LNCAP (cell line): ENCODE results near the gene UQCRFS1.

Experiments
- TF ChIP-seq, protein P1 (sequence below): fragments of 450-650 bp; IDR thresholded peaks from 2 replicates; pipeline ENCODE4 v1.5.1; 2017; ENCODE audit warnings: mild to moderate bottlenecking

The UQCRFS1 gene

DNA sequence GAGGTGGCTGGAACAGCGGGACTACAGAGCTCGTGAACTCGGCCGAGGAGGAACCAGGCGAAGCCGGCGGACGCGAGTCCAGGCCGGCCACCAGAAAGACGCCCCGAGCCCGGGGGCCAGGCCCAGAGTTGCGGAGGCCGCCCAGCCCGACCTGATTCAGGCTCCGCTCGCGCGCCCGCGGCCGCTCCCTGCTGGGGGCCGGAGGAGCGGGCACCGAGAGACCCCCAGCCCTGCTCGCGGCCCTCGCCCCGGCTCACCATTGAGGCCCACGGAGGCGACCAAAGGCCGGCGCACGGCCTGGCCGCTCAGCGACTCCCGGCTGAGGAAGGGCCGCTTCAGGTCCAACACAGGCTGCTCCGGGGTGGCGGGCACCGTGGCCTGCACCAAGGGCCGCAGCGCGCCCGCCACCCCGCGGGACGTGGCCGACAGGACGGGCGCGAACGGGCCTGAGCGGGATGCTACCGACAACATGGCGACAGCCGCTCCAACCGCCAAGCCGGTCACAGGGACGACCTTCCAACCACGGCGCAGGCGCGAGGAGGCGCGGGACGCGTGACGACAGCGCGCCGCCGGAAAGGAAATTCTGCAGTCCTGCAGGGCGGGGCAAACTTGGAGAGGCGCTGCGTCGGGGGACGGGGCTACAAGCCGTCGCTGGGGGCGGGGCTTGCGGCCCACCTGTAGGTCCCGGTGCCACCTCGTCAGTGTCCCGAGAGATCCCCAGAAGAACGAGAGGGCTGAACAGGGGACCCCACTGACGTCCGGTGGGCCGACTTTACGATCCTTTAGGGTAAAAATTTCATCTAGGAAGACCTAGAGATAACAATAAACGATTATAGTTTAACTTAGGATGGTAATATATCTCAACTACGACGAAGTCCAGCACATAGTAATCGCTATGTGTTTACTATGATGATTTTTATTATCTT, at the start of gene UQCRFS1:
TSS of gene UQCRFS1 (minus strand) at position 504 of the 926 bp plus-strand sequence. CDS start at position 471, 33 bp downstream.
- TF ChIP-seq, protein P1, sequence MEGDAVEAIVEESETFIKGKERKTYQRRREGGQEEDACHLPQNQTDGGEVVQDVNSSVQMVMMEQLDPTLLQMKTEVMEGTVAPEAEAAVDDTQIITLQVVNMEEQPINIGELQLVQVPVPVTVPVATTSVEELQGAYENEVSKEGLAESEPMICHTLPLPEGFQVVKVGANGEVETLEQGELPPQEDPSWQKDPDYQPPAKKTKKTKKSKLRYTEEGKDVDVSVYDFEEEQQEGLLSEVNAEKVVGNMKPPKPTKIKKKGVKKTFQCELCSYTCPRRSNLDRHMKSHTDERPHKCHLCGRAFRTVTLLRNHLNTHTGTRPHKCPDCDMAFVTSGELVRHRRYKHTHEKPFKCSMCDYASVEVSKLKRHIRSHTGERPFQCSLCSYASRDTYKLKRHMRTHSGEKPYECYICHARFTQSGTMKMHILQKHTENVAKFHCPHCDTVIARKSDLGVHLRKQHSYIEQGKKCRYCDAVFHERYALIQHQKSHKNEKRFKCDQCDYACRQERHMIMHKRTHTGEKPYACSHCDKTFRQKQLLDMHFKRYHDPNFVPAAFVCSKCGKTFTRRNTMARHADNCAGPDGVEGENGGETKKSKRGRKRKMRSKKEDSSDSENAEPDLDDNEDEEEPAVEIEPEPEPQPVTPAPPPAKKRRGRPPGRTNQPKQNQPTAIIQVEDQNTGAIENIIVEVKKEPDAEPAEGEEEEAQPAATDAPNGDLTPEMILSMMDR = no peak

DNA sequence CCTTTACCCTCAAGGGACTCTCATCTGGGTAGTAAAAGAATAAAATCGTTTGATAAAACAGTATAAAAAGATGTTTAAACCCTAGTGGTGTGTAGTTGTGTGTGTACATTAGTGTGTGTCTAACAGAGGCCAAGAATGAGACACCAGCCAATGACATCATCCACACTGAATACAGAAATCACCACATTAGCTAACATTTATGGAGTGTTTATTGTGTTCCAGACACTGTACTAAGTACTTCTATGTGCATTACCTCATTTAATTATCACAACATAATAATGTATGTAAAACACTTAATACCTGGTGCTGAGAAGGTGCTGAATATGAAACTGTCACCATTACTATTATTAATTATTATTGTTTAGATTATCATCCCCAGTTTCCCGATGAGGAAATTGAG, 49.1 kb upstream of the UQCRFS1 start:
- TF ChIP-seq, protein P1 = no peak

DNA sequence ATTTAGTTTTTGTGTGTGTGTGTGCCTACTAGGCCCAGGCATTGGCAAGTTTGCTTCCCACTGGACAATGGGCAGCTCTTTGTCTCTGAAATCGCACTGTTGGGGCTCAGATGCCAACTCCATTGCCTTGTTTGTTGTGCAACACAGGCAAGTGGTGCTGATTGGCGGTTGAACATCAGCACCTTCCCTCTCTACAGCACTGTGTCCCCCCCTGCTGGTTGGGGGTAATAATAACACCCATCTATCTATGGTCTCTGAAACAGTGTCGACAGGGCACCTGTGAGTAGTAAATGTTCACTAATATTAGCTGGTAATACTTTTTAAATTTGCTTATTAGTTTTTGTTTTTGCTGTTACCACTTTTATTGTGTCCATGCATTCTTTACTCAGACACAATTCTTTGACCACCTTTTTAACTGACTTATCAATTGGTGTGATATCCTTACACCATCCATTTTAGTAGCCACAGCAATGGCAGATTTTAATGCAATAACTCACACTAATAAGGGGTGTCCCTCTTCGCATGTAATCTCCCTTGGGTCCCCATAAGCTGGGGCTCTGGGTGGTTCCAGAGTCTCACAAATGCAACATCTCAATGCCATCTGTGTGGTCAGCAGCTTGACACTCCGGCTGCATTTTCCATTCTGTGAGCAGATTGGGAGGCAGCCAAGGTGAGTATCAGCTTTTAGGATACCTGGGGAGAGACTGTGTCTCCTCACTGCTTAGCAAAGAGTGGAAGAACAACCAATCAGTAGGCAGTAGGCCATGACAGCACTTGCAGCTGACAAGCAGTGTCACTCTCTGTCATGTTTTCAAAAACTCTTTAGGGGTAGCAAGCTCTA, 47.7 kb upstream of the UQCRFS1 start:
- TF ChIP-seq, protein P1 = peak; percentile 78

DNA sequence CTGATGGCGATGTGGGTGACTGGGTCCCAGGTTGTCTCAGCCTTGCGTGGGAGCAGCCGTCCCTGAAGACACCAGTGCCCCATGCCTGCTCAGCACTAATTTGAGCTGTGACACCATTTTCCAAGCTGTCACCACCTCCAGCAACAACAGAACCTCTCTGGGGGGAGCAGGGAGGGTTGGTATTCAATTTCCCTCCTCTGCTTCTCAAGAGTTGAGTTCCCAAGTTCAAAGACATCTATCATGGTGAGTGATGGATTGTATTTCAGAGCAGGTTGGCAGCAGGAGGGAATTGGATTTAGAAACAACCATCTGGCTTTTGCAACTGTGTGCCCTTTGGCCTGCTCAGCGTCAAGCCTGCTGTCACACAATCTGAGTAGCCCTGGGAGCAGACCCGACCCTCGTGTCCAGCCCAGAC, 46.9 kb upstream of the UQCRFS1 start:
- TF ChIP-seq, protein P1 = no peak

DNA sequence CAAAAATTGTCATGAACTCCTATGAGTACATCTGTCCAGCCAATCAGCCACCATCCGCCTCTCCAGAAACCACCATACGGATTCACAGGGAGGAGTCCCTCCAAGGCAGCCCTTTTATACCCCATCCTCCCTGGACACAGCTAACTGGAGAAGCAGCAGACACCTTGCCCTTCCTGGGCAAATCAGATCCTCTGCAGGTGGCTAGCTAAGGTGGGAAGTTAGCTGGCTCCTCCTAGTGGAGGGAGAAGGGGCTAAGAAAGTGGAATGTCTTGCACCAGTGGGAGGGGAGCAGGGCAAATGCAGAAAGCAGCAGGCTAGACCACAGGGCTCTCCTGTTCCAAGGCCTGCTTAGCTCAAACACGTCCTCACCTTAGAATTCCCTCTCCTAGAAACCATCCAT, 46.2 kb upstream of the UQCRFS1 start:
- TF ChIP-seq, protein P1 = peak; percentile 17; the same call in 1 of the 2 replicates

DNA sequence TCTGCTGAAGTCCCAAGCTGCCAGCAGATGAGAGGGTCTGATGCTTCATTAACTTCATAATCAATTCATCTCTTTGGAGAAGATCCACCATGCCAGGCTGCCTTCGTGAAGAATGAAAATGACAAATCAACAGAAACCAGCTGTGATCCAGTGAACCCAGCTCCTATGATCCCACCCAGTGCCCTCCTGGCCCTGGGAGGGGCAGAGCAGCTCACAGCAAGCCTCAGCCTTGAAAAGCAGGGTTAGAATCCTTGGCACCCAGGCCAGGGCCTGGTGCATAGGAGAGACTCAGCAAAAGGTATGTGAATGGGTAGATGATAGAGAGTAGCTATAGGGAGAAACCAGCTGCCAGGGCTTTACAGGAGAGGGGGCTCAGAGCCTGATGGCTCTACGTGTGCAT, 43.6 kb upstream of the UQCRFS1 start:
- TF ChIP-seq, protein P1 = no peak

DNA sequence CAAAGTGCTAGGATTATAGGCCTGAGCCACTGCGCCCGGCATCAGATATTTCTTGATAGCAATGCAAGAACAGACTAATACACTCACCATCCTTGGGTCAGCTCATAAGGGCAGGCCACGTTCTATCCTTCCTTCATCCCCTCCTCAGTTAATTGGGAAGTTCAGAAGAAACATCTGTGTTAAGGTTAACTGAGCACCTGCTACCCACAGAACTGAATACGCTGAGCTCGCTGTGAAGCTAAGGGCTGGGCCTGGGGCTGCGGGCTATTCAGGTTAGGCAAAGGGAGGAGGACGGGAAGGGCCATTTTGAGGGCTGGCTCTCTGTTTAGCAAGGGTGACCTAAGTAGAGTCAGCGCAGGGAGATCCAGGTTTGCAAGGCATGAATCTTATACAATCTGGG, 43.0 kb upstream of the UQCRFS1 start:
- TF ChIP-seq, protein P1 = no peak
